ENCODE data around the gene FOXD4.
"Not testable (repeated sequence)": the region's sequence is repeated elsewhere in the genome, so short reads cannot be mapped to it uniquely, and the experiment has no call there.

Gene FOXD4

GRCh38 chr9:117995-118467, at the start of gene FOXD4:
Gene FOXD4 (minus strand): TSS chr9:118417. CDS start chr9:118119, 298 bp downstream.
- not testable (repeated sequence) for DNase-seq (ENCODE audit: low read depth in 2 of 2, low spot score in 1 of 2)

DNA sequence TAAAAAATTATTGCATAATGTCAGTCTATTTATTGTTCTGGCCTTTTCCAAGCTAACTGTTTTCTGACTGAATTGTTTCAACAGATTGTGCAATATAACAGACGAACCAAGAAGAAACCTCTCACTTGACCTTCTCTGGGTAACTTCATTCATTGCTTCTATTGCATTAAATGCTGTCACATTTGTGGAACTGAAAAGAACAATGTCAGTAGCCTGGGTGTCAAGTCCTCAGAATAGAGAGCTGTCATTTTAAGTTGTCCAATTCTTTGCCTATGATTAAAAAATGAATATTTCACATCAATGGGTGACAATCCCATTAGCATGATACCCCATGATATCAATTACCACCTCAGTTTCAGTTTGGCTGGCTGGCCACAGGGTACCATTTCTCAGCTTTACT, 41.7 kb upstream of the FOXD4 start:
- DNase-seq (ENCODE audit: low read depth in 2 of 2, low spot score in 1 of 2) = not testable (repeated sequence)

DNA sequence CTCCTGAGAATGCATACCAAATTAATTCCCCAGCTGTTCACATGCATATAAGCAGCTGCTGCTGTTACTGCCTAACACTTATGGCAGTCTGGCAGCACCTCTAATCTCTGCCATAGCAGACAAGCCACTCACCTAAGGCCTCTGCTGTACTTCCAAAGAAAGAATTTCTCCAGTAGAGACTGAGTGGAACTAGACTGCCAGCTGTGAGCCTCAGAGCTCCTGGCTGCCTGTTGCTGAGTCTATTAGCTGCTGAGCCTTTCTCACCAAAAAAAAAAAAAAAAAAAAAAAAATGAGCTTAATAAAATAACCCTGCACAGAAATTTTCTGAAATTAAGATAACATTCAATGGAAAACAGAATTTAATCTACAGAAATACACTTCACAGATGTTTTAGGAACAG, 33.0 kb upstream of the FOXD4 start:
- DNase-seq (ENCODE audit: low read depth in 2 of 2, low spot score in 1 of 2) = not testable (repeated sequence)

- not testable (repeated sequence) for DNase-seq (ENCODE audit: low read depth in 2 of 2, low spot score in 1 of 2)
Measured at GRCh38 chr9:139880-140279, 21.7 kb upstream of the FOXD4 start.

DNA sequence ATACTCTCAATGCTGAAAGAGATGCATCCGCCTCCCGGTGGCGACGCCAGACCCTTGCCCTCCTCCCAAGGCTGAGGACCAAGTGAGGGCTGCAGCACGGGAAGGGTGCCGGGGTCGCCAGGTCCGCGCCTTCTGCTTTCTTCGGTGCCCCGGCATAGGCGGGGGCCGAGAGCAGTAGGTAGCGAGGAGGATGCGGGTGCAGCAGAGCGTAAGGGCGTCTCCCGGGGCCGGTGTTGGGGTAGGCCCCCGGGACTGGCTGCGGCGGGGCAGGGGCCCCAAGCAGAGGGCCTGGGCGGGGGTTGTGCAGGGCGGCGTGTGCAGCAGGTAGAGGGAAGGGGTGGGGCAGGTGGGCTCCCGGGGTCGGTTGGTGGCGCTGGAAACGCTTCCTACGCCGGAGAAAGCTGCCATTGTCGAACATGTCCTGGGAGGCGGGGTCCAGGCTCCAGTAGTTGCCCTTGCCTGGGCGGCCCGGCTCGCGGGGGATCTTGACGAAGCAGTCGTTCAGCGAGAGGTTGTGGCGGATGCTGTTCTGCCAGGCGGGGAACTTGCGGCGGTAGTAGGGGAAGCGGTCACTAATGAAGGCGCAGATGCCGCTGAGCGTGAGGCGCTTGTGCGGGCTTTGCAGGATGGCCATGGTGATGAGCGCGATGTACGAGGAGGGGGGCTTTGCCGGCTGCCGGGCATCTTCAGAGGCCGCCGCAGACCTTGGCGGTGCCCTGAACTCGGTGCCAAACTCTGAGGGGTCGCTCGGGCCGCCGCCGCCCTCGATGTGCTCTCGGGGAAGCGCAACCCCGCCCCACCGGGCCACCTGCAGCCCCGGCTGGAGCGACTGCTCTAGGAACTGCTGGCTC, 848 bp downstream of the FOXD4 start:
- DNase-seq (ENCODE audit: low read depth in 2 of 2, low spot score in 1 of 2) = not testable (repeated sequence)

- DNase-seq (ENCODE audit: low read depth in 2 of 2, low spot score in 1 of 2) = not testable (repeated sequence)
Measured at GRCh38 chr9:116239-117077, 1.8 kb downstream of the FOXD4 start.

DNA sequence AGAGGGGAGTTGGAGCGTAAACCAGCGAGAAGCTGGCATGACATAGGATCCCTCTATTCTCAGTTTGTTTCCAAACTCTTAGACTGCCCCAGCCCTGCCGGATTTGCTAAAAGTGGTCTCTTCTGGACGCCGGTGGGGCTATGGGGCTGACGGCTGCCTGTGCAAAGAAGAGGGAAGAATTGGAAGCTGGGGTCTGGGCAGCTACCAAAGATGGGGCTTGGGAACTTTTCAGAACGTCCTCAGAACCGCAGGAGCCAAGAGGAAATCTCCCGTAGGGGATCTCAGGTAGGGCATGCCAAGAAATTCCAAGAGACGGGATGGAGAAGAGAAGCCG, 3.1 kb downstream of the FOXD4 start:
- DNase-seq (ENCODE audit: low read depth in 2 of 2, low spot score in 1 of 2) = not testable (repeated sequence)

GRCh38 chr9:114267-115117, 3.7 kb downstream of the FOXD4 start:
- not testable (repeated sequence) for DNase-seq (ENCODE audit: low read depth in 2 of 2, low spot score in 1 of 2)

- DNase-seq (ENCODE audit: low read depth in 2 of 2, low spot score in 1 of 2) = not testable (repeated sequence)
Measured at GRCh38 chr9:113468-114266, 4.5 kb downstream of the FOXD4 start.

GRCh38 chr9:112589-113467, 5.4 kb downstream of the FOXD4 start:
- not testable (repeated sequence) for DNase-seq (ENCODE audit: low read depth in 2 of 2, low spot score in 1 of 2)

DNA sequence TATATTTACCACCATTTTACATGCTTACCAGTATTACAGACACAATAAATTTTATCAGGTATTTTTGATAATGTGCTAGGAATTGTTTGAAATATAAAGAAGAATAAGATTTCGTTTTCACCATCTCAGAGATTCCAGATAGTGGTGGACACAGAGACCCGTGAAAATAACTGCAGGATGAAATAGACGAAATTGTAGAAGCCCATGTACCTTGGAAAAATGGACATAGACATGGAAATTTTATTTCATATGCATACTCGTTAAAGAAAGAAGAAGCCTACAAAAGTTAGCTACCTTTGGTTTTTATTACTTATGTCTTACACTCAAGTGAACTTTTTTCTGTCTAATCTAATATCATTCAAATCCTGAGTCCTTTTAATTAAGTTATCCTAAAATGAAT, 7.5 kb downstream of the FOXD4 start:
- DNase-seq (ENCODE audit: low read depth in 2 of 2, low spot score in 1 of 2) = not testable (repeated sequence)

GRCh38 chr9:109540-109939, 8.7 kb downstream of the FOXD4 start:
- DNase-seq (ENCODE audit: low read depth in 2 of 2, low spot score in 1 of 2) = not testable (repeated sequence)

DNA sequence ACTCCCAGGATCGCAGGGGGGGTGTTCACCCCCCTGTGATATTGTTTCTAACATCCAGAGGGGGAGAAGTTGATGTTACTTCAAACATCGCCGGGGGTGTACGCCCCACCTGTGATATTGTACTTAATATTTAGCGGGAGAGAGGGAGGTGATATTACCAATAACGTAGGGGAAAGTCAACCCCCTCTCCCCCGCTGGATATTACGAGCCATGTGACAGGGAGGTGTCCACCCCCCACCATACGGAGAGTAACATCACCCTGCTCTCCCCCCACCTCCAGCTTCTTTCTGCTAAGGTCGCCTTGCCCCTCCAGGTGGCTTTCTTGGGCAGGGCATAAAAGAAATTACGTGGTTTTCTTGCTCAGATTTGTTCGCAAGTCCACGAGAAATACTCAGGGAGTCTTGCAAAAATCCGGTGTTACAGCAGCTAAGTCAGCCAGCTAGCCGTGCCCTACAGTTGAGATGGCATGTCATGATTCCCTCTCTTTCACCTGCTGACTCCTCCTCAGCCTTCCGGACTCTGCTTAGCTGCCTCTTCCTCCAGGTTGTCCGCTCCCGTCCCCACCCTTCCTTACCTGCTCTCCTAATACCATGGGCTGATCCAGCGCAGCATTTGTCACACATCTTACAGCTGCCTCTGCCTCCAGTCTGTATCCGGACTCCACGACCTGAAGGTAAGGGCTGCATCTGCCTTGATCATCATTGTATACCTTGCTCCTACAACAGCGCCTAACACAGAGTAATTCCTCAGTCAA, 9.3 kb downstream of the FOXD4 start:
- DNase-seq (ENCODE audit: low read depth in 2 of 2, low spot score in 1 of 2) = not testable (repeated sequence)

DNA sequence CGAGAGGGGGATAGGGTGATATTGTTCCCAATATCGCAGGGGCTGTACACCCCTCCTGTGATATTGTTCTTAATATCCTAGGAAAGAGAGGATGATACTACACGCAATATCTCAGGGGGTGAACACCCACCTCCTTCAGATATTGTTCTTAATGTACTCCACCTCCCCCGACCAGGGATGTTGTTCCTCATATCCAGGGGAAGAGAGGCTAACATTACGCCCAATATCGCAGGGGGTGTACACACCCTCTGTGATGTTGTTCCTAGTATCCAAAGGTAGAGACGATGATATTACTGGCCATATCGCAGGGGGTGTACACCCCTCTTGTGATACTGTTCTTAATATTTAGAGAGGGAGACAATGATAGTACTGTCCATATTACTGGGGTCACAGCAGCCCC, 12.2 kb downstream of the FOXD4 start:
- not testable (repeated sequence) for DNase-seq (ENCODE audit: low read depth in 2 of 2, low spot score in 1 of 2)

- DNase-seq (ENCODE audit: low read depth in 2 of 2, low spot score in 1 of 2) = not testable (repeated sequence)
Measured at GRCh38 chr9:100430-100829, 17.8 kb downstream of the FOXD4 start.

GRCh38 chr9:99867-100266, 18.4 kb downstream of the FOXD4 start:
- DNase-seq (ENCODE audit: low read depth in 2 of 2, low spot score in 1 of 2) = not testable (repeated sequence)

GRCh38 chr9:98775-99174, 19.4 kb downstream of the FOXD4 start:
- DNase-seq (ENCODE audit: low read depth in 2 of 2, low spot score in 1 of 2) = not testable (repeated sequence)

DNA sequence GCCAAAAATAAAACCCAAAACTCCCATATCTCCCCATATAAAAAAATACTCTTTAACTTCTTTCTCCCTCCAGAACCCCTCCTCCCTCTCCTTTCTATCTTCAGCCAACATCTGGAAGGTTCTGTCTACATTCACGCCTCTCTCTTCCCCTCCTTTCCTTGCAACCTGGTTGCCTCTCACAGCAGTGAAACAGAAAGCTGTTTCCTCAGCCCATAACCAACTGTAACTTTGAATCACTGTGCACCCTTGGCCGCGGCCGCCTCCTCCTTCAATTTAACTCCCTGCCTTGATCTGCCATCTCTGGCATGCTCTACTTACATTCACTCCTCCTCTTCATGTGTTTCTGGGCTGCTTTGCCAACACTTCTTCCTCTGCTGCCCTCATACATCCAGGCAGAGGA, 23.2 kb downstream of the FOXD4 start:
- DNase-seq (ENCODE audit: low read depth in 2 of 2, low spot score in 1 of 2) = not testable (repeated sequence)
